Inferior parietal cortex (tissue), 1 donor: Measurements from ENCODE around the gene HBM.
"Not testable (repeated sequence)": the region's sequence is repeated elsewhere in the genome, so short reads cannot be mapped to it uniquely, and the experiment has no call there.

Experiments used
- DNase-seq: peaks from one replicate; pipeline ENCODE4 v3.0.0-alpha.2; 2016; ENCODE audit errors: extremely low spot score

Gene HBM

GRCh38 chr16:146646-147045 lies 19.1 kb upstream of the HBM start:
- DNase-seq = no peak

GRCh38 chr16:149024-149660 lies 16.6 kb upstream of the HBM start:
- no peak for DNase-seq

GRCh38 chr16:152141-153128 lies 13.3 kb upstream of the HBM start, which contains the start of gene HBZ:
Gene HBZ, plus strand, starts transcription at chr16:152644. Its CDS starts 266 bp downstream, at chr16:152910.
- DNase-seq = no peak

GRCh38 chr16:153129-153521 lies 12.7 kb upstream of the HBM start:
- DNase-seq = not testable (repeated sequence)

GRCh38 chr16:153550-154216 lies 12.1 kb upstream of the HBM start:
- not testable (repeated sequence) for DNase-seq

- no peak for DNase-seq
These were observed 11.4 kb upstream of the HBM start for GRCh38 chr16:154217-155030.

GRCh38 chr16:155031-155398 lies 10.8 kb upstream of the HBM start:
- no peak for DNase-seq

GRCh38 chr16:159136-159849 lies 6.5 kb upstream of the HBM start:
- no peak for DNase-seq

- not testable (repeated sequence) for DNase-seq
These were observed 5.5 kb upstream of the HBM start for GRCh38 chr16:160242-160641.

GRCh38 chr16:160691-161190 lies 5.0 kb upstream of the HBM start:
- DNase-seq = no peak

GRCh38 chr16:162271-162991 lies 3.3 kb upstream of the HBM start:
- no peak for DNase-seq

GRCh38 chr16:163139-163538 lies 2.6 kb upstream of the HBM start:
- DNase-seq = not testable (repeated sequence)

GRCh38 chr16:163696-164095 lies 2.1 kb upstream of the HBM start:
- DNase-seq = not testable (repeated sequence)

GRCh38 chr16:164134-164823 lies 1.5 kb upstream of the HBM start:
- DNase-seq = not testable (repeated sequence)

- DNase-seq = no peak
These were observed 795 bp upstream of the HBM start for GRCh38 chr16:164827-165538.

- no peak for DNase-seq
These were observed 770 bp downstream of the HBM start for GRCh38 chr16:166375-167121.

- no peak for DNase-seq
These were observed 1.4 kb downstream of the HBM start for GRCh38 chr16:167122-167690.

- no peak for DNase-seq
These were observed 2.6 kb downstream of the HBM start for GRCh38 chr16:168424-168823.
